Urinary bladder (tissue), 4 donors: ENCODE data around the gene HTRA3. TPM values are rescaled to one million over a fixed set of nuclear protein-coding genes. Genes with fewer than 3 reads are reported as not detected.

Experiments used
- DNase-seq: peaks from one replicate; pipeline ENCODE4 v3.0.0-alpha.2; 2015; ENCODE audit errors: extremely low spot score
- H3K27ac ChIP-seq: one replicate; pipeline ENCODE4 v1.5.1; 2013; ENCODE audit warnings: low read depth, mild to moderate bottlenecking, moderate library complexity
- H3K36me3 ChIP-seq: one replicate; pipeline ENCODE4 v1.6.1; 2013; ENCODE audit warnings: mild to moderate bottlenecking, moderate library complexity; ENCODE audit not compliant: insufficient read depth
- H3K4me1 ChIP-seq: one replicate; pipeline ENCODE4 v1.6.1; 2013; ENCODE audit warnings: mild to moderate bottlenecking, moderate library complexity; ENCODE audit not compliant: insufficient read depth
- H3K4me3 ChIP-seq: one replicate; pipeline ENCODE4 v1.5.1; 2013; ENCODE audit warnings: low read depth, low read length
- WGBS: extraction: QIAGEN DNeasy Blood & Tissue Kit; methylation state at CpG from one replicate; pipeline ENCODE4 v1.1.7; 2013; 5-methylcytosine and 5-hydroxymethylcytosine counted together
- polyA plus RNA-seq: library from polyadenylated mRNA; stranded (reverse); fragments of 200-250 nt; gene quantifications from one replicate; pipeline ENCODE4 v1.2.3, GENCODE V29; 2013
- total RNA-seq: library from RNA; depleted of rRNA; stranded (reverse); fragments of >200 nt; gene quantifications from one replicate; pipeline ENCODE4 v1.2.3, GENCODE V29; 2014
- donor health status: healthy with polysubstance abuse.
- donor health status: healthy.

The HTRA3 gene
- total and polyA plus RNA-seq, 2 donors = 37.0 to 49.2 TPM

GRCh38 chr4:8300832-8301231 lies 31.3 kb downstream of the HTRA3 start:
- 91% methylated on average over 1 of the region's 1 CpG for WGBS
- H3K4me3 ChIP-seq = no peak overlapping the region
- DNase-seq = no peak
- no peaks in the 10 kb centered on the region for H3K36me3 ChIP-seq
- no peaks in the 10 kb centered on the region for H3K4me1 ChIP-seq
- H3K27ac ChIP-seq = no peak overlapping the region

- no peaks in the 10 kb centered on the region for H3K4me1 ChIP-seq
- 94% methylated on average over 22 of the region's 22 CpGs for WGBS
- no peak for DNase-seq
These were observed 32.5 kb downstream of the HTRA3 start for GRCh38 chr4:8301851-8302730.

DNA sequence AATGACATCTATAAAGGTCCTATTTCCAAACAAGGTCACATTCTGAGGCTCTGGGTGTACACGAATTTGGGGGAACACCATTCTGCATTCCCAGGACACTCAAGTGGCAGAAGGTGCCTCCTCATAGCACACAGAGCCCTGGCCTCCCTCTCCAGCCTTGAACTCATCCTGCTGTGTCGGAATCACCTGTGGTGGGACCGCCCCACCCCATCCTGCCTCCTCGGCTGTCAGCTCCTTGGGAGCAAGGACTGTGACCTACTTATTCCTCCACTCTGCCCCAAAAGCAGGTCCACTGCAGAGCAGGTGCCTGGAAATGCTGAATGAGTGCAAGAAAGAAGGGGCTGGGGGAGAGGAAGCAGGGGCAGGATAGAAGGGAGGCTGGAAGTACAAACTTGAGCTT lies 33.5 kb downstream of the HTRA3 start:
- no peak for DNase-seq
- H3K4me3 ChIP-seq = no peak overlapping the region
- 85% methylated on average over 4 of the region's 4 CpGs for WGBS
- H3K4me1 ChIP-seq = no peaks in the 10 kb centered on the region
- H3K36me3 ChIP-seq = no peaks in the 10 kb centered on the region
- no peak overlapping the region for H3K27ac ChIP-seq

More at GRCh38 chr4:8301851-8302730, 32.5 kb downstream of the HTRA3 start:
- no peaks in the 10 kb centered on the region for H3K36me3 ChIP-seq
- no peak overlapping the region for H3K4me3 ChIP-seq
- no peak overlapping the region for H3K27ac ChIP-seq

GRCh38 chr4:8303485-8304281 lies 34.1 kb downstream of the HTRA3 start:
- WGBS = 83% methylated on average over 13 of the region's 13 CpGs
- no peaks in the 10 kb centered on the region for H3K4me1 ChIP-seq
- H3K36me3 ChIP-seq = no peaks in the 10 kb centered on the region
- no peak overlapping the region for H3K4me3 ChIP-seq
- H3K27ac ChIP-seq = no peak overlapping the region
- no peak for DNase-seq

GRCh38 chr4:8304827-8305695 lies 35.5 kb downstream of the HTRA3 start:
- DNase-seq = no peak
- H3K36me3 ChIP-seq = no peaks in the 10 kb centered on the region
- H3K4me1 ChIP-seq = no peaks in the 10 kb centered on the region
- WGBS = 88% methylated on average over 14 of the region's 14 CpGs
- H3K27ac ChIP-seq = no peak overlapping the region
- no peak overlapping the region for H3K4me3 ChIP-seq

GRCh38 chr4:8305851-8306471 lies 36.4 kb downstream of the HTRA3 start:
- no peak overlapping the region for H3K27ac ChIP-seq
- no peak for DNase-seq
- no peaks in the 10 kb centered on the region for H3K36me3 ChIP-seq
- no peak overlapping the region for H3K4me3 ChIP-seq
- H3K4me1 ChIP-seq = no peaks in the 10 kb centered on the region
- 77% methylated on average over 35 of the region's 35 CpGs for WGBS

DNA sequence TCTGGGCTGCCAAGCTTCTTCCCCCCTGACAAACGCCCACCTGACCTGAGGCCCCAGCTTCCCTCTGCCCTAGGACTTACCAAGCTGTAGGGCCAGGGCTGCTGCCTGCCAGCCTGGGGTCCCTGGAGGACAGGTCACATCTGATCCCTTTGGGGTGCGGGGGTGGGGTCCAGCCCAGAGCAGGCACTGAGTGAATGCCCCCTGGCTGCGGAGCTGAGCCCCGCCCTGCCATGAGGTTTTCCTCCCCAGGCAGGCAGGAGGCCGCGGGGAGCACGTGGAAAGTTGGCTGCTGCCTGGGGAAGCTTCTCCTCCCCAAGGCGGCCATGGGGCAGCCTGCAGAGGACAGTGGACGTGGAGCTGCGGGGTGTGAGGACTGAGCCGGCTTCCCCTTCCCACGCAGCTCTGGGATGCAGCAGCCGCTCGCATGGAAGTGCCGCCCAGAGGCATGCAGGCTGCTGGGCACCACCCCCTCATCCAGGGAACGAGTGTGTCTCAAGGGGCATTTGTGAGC lies 37.0 kb downstream of the HTRA3 start:
- Histone ChIP-seq H3K4me1 (no peaks in the 10 kb centered on the region), H3K4me3 (no peak overlapping the region), H3K27ac (no peak overlapping the region), H3K36me3 (no peaks in the 10 kb centered on the region)
- DNase-seq = no peak
- 46% methylated on average over 16 of the region's 16 CpGs for WGBS

DNA sequence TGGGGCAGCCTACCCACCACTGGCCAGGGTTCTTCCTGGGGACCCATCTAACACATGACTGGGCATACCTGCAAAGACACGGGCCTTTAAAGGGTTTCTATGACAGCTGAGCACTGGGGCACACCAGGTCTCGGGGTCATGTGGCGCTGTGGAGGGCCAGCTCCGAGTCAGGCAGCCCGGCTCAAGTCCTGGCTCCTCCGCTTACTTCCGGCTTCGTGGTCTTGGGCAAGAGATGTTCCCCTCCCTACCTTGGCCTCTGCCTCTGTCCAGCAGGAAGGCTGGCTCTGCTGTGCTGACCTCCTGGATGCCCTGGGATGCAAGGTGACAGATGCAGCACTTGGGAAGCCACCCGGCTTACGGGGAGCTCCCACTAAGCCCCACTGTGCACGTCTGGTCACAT lies 37.6 kb downstream of the HTRA3 start:
- Histone ChIP-seq H3K4me1 (no peaks in the 10 kb centered on the region), H3K27ac (no peak overlapping the region), H3K36me3 (no peaks in the 10 kb centered on the region), H3K4me3 (no peak overlapping the region)
- 81% methylated on average over 11 of the region's 11 CpGs for WGBS
- no peak for DNase-seq

- no peaks in the 10 kb centered on the region for H3K36me3 ChIP-seq
- no peak overlapping the region for H3K27ac ChIP-seq
- no peak overlapping the region for H3K4me3 ChIP-seq
- H3K4me1 ChIP-seq = no peaks in the 10 kb centered on the region
- WGBS = 97% methylated on average over 7 of the region's 7 CpGs
- DNase-seq = no peak
These were observed 38.2 kb downstream of the HTRA3 start for GRCh38 chr4:8307714-8308113.

GRCh38 chr4:8308144-8308543 lies 38.6 kb downstream of the HTRA3 start:
- H3K36me3 ChIP-seq = no peaks in the 10 kb centered on the region
- H3K27ac ChIP-seq = no peak overlapping the region
- no peaks in the 10 kb centered on the region for H3K4me1 ChIP-seq
- DNase-seq = no peak
- no peak overlapping the region for H3K4me3 ChIP-seq
- 96% methylated on average over 9 of the region's 9 CpGs for WGBS

GRCh38 chr4:8308856-8309771 lies 39.6 kb downstream of the HTRA3 start:
- no peaks in the 10 kb centered on the region for H3K4me1 ChIP-seq
- H3K36me3 ChIP-seq = no peaks in the 10 kb centered on the region
- H3K4me3 ChIP-seq = no peak overlapping the region
- WGBS = 55% methylated on average over 24 of the region's 24 CpGs
- no peak for DNase-seq
- no peak overlapping the region for H3K27ac ChIP-seq

DNA sequence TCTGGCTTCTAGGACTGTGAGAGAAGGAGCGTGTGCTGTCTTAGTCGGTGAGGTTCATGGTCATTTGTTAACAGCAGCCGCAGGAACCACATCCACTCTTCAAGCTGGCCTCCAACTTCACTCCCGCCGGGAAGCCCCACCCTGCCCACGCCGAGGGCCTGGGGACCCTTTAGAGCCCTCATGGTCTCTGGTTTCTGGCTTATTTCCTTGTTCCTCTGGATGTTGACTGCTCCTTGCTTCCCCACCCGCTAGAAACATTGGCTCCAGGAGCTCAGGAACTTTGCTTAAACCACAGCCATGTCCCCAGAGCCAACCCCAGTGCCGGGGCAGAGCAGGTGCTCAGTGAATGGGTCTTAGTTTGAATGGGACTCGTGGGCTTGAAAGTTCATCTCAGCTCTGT lies 40.8 kb downstream of the HTRA3 start:
- Histone ChIP-seq H3K4me1 (no peaks in the 10 kb centered on the region), H3K36me3 (no peaks in the 10 kb centered on the region), H3K4me3 (no peak overlapping the region), H3K27ac (no peak overlapping the region)
- no peak for DNase-seq
- 79% methylated on average over 10 of the region's 10 CpGs for WGBS
